Sigmoid colon (tissue), 7 donors: ENCODE measurements around the gene CHIT1. TPM values are rescaled to one million over a fixed set of nuclear protein-coding genes. Genes with fewer than 3 reads are reported as not detected.

Experiments
- DNase-seq: peaks from one replicate; pipeline ENCODE4 v3.0.0-alpha.2; 2019
- H3K27ac ChIP-seq, 4 donors: fragments of 200-600 bp; sonication (generic); one replicate each; pipeline ENCODE4 v1.5.1; 2016 to 2019; ENCODE audit warnings: mild to moderate bottlenecking in 1 of 4
- H3K27me3 ChIP-seq, 3 donors: fragments of 200-600 bp; sonication (generic); one replicate each; pipeline ENCODE4 v1.5.1; 2019; ENCODE audit warnings: mild to moderate bottlenecking in 1 of 3
- H3K36me3 ChIP-seq, 4 donors: fragments of 200-600 bp; sonication (generic); one replicate each; pipeline ENCODE4 v1.5.1; 2016 to 2019
- H3K4me1 ChIP-seq, 4 donors: fragments of 200-600 bp; sonication (generic); one replicate each; pipeline ENCODE4 v1.5.1; 2017 to 2019
- H3K4me3 ChIP-seq, 4 donors: fragments of 200-600 bp; sonication (generic); one replicate each; pipeline ENCODE4 v1.5.1; 2017 to 2019; ENCODE audit warnings: mild to moderate bottlenecking in 2 of 4, moderate library complexity in 1 of 4
- H3K9me3 ChIP-seq, 4 donors: fragments of 200-600 bp in 3 of 4; sonication (generic) in 3 of 4; one replicate each; pipeline versions ENCODE4 v1.5.1 to v1.6.1; 2013 to 2019
- CTCF ChIP-seq, 4 experiments: fragments of 450-650 bp in 3 of 4; fragments of 200-600 bp in 1 of 4; IDR thresholded peaks; one replicate each; pipeline ENCODE4 v1.5.1; 2016 to 2019; ENCODE audit warnings: antibody characterized with exemption in 4 of 4, mild to moderate bottlenecking in 3 of 4, moderate library complexity in 2 of 4
- EP300 ChIP-seq, 4 donors: sonication (generic); formaldehyde crosslinking; IDR thresholded peaks; one replicate each; pipeline ENCODE4 v1.6.1; 2017; ENCODE audit warnings: antibody characterized with exemption in 4 of 4
- POLR2A ChIP-seq, 2 donors: fragments of 450-650 bp; IDR thresholded peaks; one replicate each; pipeline ENCODE4 v1.6.1; 2016; ENCODE audit warnings: antibody characterized with exemption in 2 of 2, mild to moderate bottlenecking in 2 of 2, moderate library complexity in 2 of 2
- POLR2AphosphoS5 ChIP-seq, 4 donors: sonication (generic); formaldehyde crosslinking; IDR thresholded peaks; one replicate each; pipeline ENCODE4 v1.6.1; 2017; ENCODE audit warnings: antibody characterized with exemption in 4 of 4
- WGBS, 2 donors: extraction: QIAGEN DNeasy Blood & Tissue Kit; methylation state at CpG; one replicate each; pipeline ENCODE4 v1.1.7; 2013; 5-methylcytosine and 5-hydroxymethylcytosine counted together
- intact Hi-C: fragments of 100-400 bp; cut with DNase I; formaldehyde crosslinking; loops from one replicate; pipeline ENCODE4 v1.15.1; 2023
- polyA plus RNA-seq, 3 donors: library from polyadenylated mRNA; stranded (reverse); fragments of 200-250 nt; gene quantifications; one replicate each; pipeline ENCODE4 v1.2.3, GENCODE V29; 2013
- total RNA-seq, 4 donors: library from RNA; depleted of rRNA; stranded (reverse); fragments of >200 nt; gene quantifications; one replicate each; pipeline ENCODE4 v1.1.0, GENCODE V29; 2016
- donor health status: healthy with polysubstance abuse.
- donor health status: Bipolar disorder and iron deficiency.
- donor health status: healthy.

Gene CHIT1
- total and polyA plus RNA-seq, 7 donors: 0.98 TPM; not detected in 6

- no peak for DNase-seq
- no peak for TF ChIP-seq CTCF (IDR thresholded peaks at IDR 0.05)
- TF ChIP-seq POLR2AphosphoS5 (IDR thresholded peaks at IDR 0.05): no peak
- no peak for TF ChIP-seq POLR2A (IDR thresholded peaks at IDR 0.05)
- TF ChIP-seq EP300 (IDR thresholded peaks at IDR 0.05): no peak
- no peaks in the 10 kb centered on the region for H3K9me3 ChIP-seq
- no peaks in the 10 kb centered on the region for H3K36me3 ChIP-seq
- H3K4me1 ChIP-seq: peaks cover 0 to 92% (median 87%) of the 10 kb centered on the region in 4 donors
- WGBS, 2 donors: 86 to 90% methylated on average over 5 of the region's 5 CpGs
- H3K27me3 ChIP-seq: no peaks in the 10 kb centered on the region
- intact Hi-C loops: loop anchor here (5.0 to 10.0 kb wide), 2 partner anchors 428 to 1136 kb away; partner anchors contain the start of gene PPP1R15B
- no peak overlapping the region for H3K4me3 ChIP-seq
- H3K27ac ChIP-seq: peak overlapping the region; percentile 86 to 98 (median 92)
Measured at GRCh38 chr1:203276408-203276807, 46.9 kb upstream of the CHIT1 start.

GRCh38 chr1:203275656-203276272 lies 46.3 kb upstream of the CHIT1 start:
- Histone ChIP-seq H3K36me3 (no peaks in the 10 kb centered on the region), H3K27ac (peak overlapping the region; percentile 86 to 98 (median 92)), H3K27me3 (no peaks in the 10 kb centered on the region), H3K9me3 (no peaks in the 10 kb centered on the region), H3K4me3 (no peak overlapping the region), H3K4me1 (peaks cover 0 to 92% (median 80%) of the 10 kb centered on the region in 4 donors)
- 86 to 95% methylated on average over 11 of the region's 11 CpGs for WGBS, 2 donors
- intact Hi-C loops: loop anchor here (5.0 to 10.0 kb wide), 2 partner anchors 429 to 1137 kb away; partner anchors contain the start of gene PPP1R15B
- no peak for TF ChIP-seq EP300 (IDR thresholded peaks at IDR 0.05)
- TF ChIP-seq POLR2A (IDR thresholded peaks at IDR 0.05): no peak
- TF ChIP-seq POLR2AphosphoS5 (IDR thresholded peaks at IDR 0.05): no peak
- TF ChIP-seq CTCF (IDR thresholded peaks at IDR 0.05): no peak
- DNase-seq: no peak

DNA sequence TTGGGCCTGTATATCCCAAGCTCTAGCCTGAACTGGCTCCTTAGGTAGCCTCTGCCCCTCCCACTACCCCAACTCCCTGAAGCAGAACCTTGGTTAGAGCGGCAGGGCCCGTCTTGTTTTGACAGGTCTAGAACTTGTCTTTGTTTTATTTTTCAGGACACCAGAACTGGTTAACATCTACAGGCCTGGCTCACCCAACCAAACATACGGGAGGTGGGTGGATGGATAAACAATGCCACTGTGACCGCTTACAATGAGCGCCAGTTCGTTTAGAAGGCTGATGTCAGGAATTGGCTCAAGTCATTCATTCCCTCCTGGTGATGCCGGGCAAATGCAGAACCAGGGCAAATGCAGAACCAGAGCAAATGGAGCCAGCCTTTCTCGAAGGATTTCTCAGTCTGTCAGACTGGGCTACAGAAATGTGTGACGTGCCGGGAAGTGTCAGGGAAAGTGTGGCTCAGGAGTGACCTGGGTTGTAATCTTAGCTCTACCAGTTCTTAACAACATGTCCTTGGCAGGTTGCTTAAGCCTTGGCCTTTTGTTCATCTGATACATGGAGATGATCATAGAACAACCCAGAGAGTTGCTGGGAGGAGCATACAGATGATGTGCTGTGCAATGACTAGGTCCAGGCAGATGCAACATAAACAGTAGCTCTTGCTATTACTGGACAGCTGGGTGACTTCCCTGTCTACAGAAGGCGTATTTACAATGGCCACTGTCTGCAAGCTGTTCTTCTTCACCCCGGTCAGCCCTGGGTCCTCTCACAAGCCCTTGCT lies 45.3 kb upstream of the CHIT1 start:
- DNase-seq: peak; percentile 93
- Histone ChIP-seq H3K36me3 (no peaks in the 10 kb centered on the region), H3K27ac (peak overlapping the region; percentile 86 to 98 (median 92)), H3K4me3 (no peak overlapping the region), H3K9me3 (no peaks in the 10 kb centered on the region), H3K4me1 (peaks cover 0 to 85% (median 72%) of the 10 kb centered on the region in 4 donors), H3K27me3 (no peaks in the 10 kb centered on the region)
- peak; percentile 75 to 89 (median 83) for TF ChIP-seq POLR2AphosphoS5 (IDR thresholded peaks at IDR 0.05)
- TF ChIP-seq CTCF (IDR thresholded peaks at IDR 0.05): no peak
- peak in 1 of 2 donors; percentile 11 for TF ChIP-seq POLR2A (IDR thresholded peaks at IDR 0.05)
- peak; percentile 73 to 96 (median 92) for TF ChIP-seq EP300 (IDR thresholded peaks at IDR 0.05)
- intact Hi-C loops: loop anchor here (1.0 to 10.0 kb wide), 3 partner anchors 31 to 1138 kb away; partner anchors contain the start of genes BTG2 and PPP1R15B
- 74 to 75% methylated on average over 12 of the region's 12 CpGs for WGBS, 2 donors

- no peaks in the 10 kb centered on the region for H3K36me3 ChIP-seq
- peaks cover 0 to 78% (median 64%) of the 10 kb centered on the region in 4 donors for H3K4me1 ChIP-seq
- peak; percentile 84 for DNase-seq
- 57 to 78% methylated on average over 12 of the region's 12 CpGs for WGBS, 2 donors
- TF ChIP-seq POLR2A (IDR thresholded peaks at IDR 0.05): no peak
- no peak for TF ChIP-seq CTCF (IDR thresholded peaks at IDR 0.05)
- TF ChIP-seq EP300 (IDR thresholded peaks at IDR 0.05): no peak
- peak in 2 of 4 donors; percentile 6 to 68 for TF ChIP-seq POLR2AphosphoS5 (IDR thresholded peaks at IDR 0.05)
- H3K27ac ChIP-seq: peak overlapping the region; percentile 86 to 98 (median 92)
- intact Hi-C loops: loop anchor here (1.0 to 10.0 kb wide), 5 partner anchors 31 to 431 kb away; partner anchors contain the start of gene BTG2
- no peaks in the 10 kb centered on the region for H3K9me3 ChIP-seq
- H3K27me3 ChIP-seq: no peaks in the 10 kb centered on the region
- H3K4me3 ChIP-seq: peak overlapping the region in 3 of 4 donors; percentile 19 to 31 (median 30)
Measured at GRCh38 chr1:203273869-203274602, 44.6 kb upstream of the CHIT1 start.
